Activated T-cell treated with anti-CD3 and anti-CD28 coated beads, Interleukin-2, amount 50 U/mL, for 48 hours (primary cell): Measurements from ENCODE around the gene ZACN.
A peak's percentile ranks its signal among the peaks of the same experiment; 100 is the strongest.
"Not testable (repeated sequence)": the region's sequence is repeated elsewhere in the genome, so short reads cannot be mapped to it uniquely, and the experiment has no call there.

Source experiments
- DNase-seq, 2 experiments: peaks; one replicate each; pipeline ENCODE4 v3.0.0-alpha.2; 2020

Gene ZACN

GRCh38 chr17:76056882-76057281, 22.1 kb upstream of the ZACN start:
- DNase-seq, result no peak

GRCh38 chr17:76058264-76058663, 20.7 kb upstream of the ZACN start:
- not testable (repeated sequence) for DNase-seq

GRCh38 chr17:76063875-76064546, 15.0 kb upstream of the ZACN start:
- peak; percentile 62 to 66 for DNase-seq

GRCh38 chr17:76065775-76066174, 13.2 kb upstream of the ZACN start:
- no peak for DNase-seq

- DNase-seq, result peak; percentile 67 to 71
Observed at GRCh38 chr17:76071531-76072147, 7.3 kb upstream of the ZACN start.

GRCh38 chr17:76072148-76072858, 6.7 kb upstream of the ZACN start, which contains the start of gene SRP68:
Gene SRP68 (minus strand): TSS chr17:76072517. CDS start chr17:76072491, 26 bp downstream.
- DNase-seq, result peak; percentile 89 to 91

GRCh38 chr17:76074390-76075363, 4.3 kb upstream of the ZACN start, which contains the start of gene GALR2:
Gene GALR2 (plus strand): TSS chr17:76074781. CDS start chr17:76074884, 103 bp downstream.
- DNase-seq, result peak in 1 of 2 experiments; percentile 41

GRCh38 chr17:76075364-76076145, 3.4 kb upstream of the ZACN start:
- peak; percentile 51 to 57 for DNase-seq

- DNase-seq, result peak; percentile 42 to 48
Observed at GRCh38 chr17:76076146-76076764, 2.7 kb upstream of the ZACN start.

GRCh38 chr17:76076765-76077583, 2.0 kb upstream of the ZACN start:
- DNase-seq, result peak; percentile 51 to 60

GRCh38 chr17:76077584-76078110, 1.3 kb upstream of the ZACN start:
- no peak for DNase-seq

- not testable (repeated sequence) for DNase-seq
Observed at GRCh38 chr17:76078370-76078769, 612 bp upstream of the ZACN start.

- no peak for DNase-seq
Observed at GRCh38 chr17:76079535-76079955, 563 bp downstream of the ZACN start.

- DNase-seq, result peak; percentile 43 to 46
Observed at GRCh38 chr17:76079956-76080767, 1.2 kb downstream of the ZACN start.

- DNase-seq, result no peak
Observed at GRCh38 chr17:76080768-76081287, 1.8 kb downstream of the ZACN start.

- DNase-seq, result no peak
Observed at GRCh38 chr17:76081295-76082210, 2.6 kb downstream of the ZACN start.
